Astrocyte of the cerebellum (primary cell): ENCODE results near the gene KLHL5.

Experiments
- DNase-seq: peaks from one replicate; pipeline ENCODE4 v3.0.0-alpha.2; 2011; ENCODE audit warnings: low read depth
- H3K4me3 ChIP-seq: 2 replicates; pipeline ENCODE4 v1.5.1; 2011; ENCODE audit warnings: mild to moderate bottlenecking, low read depth, low read length, moderate library complexity
- in situ Hi-C: cut with HindIII; loops from 2 replicates; pipeline ENCODE4 v1.10.0; 2017; ENCODE audit warnings: low sequenced_read_pairs
- TF ChIP-seq, protein P1 (sequence below): IDR thresholded peaks from 2 replicates; pipeline ENCODE4 v1.5.1; 2012; ENCODE audit warnings: low read length, low read depth, moderate library complexity, mild to moderate bottlenecking; ENCODE audit errors: missing control alignments

The KLHL5 gene

GRCh38 chr4:39157520-39157919, 95.5 kb downstream of the KLHL5 start:
- no peak for DNase-seq
- H3K4me3 ChIP-seq = no peak overlapping the region
- TF ChIP-seq, protein P1, sequence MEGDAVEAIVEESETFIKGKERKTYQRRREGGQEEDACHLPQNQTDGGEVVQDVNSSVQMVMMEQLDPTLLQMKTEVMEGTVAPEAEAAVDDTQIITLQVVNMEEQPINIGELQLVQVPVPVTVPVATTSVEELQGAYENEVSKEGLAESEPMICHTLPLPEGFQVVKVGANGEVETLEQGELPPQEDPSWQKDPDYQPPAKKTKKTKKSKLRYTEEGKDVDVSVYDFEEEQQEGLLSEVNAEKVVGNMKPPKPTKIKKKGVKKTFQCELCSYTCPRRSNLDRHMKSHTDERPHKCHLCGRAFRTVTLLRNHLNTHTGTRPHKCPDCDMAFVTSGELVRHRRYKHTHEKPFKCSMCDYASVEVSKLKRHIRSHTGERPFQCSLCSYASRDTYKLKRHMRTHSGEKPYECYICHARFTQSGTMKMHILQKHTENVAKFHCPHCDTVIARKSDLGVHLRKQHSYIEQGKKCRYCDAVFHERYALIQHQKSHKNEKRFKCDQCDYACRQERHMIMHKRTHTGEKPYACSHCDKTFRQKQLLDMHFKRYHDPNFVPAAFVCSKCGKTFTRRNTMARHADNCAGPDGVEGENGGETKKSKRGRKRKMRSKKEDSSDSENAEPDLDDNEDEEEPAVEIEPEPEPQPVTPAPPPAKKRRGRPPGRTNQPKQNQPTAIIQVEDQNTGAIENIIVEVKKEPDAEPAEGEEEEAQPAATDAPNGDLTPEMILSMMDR = no peak
- in situ Hi-C loops = no loop called here

DNA sequence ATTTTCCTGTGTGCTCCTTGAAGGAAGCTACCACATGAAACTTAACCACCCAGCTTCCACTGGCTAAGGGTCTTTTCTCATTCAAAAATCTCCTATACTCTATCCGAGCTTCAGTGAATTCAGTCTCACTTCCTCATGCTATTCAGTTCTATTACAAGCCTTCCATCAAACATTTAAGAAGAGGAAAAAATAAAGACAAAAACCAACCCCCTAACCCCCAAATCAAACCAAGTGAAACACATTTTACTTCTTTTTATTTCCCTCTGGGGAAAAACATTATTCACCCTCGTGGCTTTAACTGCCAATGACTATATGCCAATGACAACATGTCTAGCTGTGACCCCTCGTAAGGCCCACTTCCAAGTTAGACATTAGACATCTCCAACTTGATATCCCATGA, 104.1 kb downstream of the KLHL5 start:
- no peak overlapping the region for H3K4me3 ChIP-seq
- in situ Hi-C loops = no loop called here
- TF ChIP-seq, protein P1 = no peak
- no peak for DNase-seq

GRCh38 chr4:39166669-39167068, 104.6 kb downstream of the KLHL5 start:
- no peak for DNase-seq
- in situ Hi-C loops = no loop called here
- TF ChIP-seq, protein P1 = no peak
- H3K4me3 ChIP-seq = no peak overlapping the region

DNA sequence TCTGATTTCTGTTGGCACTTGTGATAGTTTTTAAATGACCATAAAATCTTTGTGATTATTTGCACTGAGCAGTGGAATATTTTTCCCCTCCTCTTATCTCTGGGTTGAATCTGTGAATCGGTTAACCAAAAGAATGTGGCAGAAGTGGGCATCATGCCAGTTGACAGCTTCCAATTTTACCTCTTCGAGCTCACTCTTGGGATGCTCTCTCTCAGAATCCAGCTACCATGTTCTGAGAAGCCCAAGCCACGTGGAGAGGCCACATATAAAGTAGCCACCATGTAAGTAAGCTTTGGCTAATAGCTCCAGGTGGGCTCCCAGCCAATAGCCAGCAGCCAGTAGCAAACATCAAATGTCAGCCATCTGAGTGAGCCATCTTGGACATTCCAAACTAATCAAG, 107.4 kb downstream of the KLHL5 start:
- in situ Hi-C loops = no loop called here
- H3K4me3 ChIP-seq = no peak overlapping the region
- TF ChIP-seq, protein P1 = no peak
- peak; percentile 11 for DNase-seq

- DNase-seq = no peak
- in situ Hi-C loops = no loop called here
- no peak overlapping the region for H3K4me3 ChIP-seq
- TF ChIP-seq, protein P1 = no peak
These were observed 108.3 kb downstream of the KLHL5 start for GRCh38 chr4:39170301-39170700.
